ENCODE results near the gene TROAP.
"Not testable (repeated sequence)": the region's sequence is repeated elsewhere in the genome, so short reads cannot be mapped to it uniquely, and the experiment has no call there.

Gene TROAP

GRCh38 chr12:49330631-49331379 is 7.8 kb downstream of the TROAP start:
- no peak for DNase-seq (ENCODE audit: low spot score)

- peak; percentile 84 for DNase-seq (ENCODE audit: low spot score)
Measured at GRCh38 chr12:49331380-49332222, 8.5 kb downstream of the TROAP start.

- no peak for DNase-seq (ENCODE audit: low spot score)
Measured at GRCh38 chr12:49332441-49332861, 9.4 kb downstream of the TROAP start.

GRCh38 chr12:49332891-49333371 is 9.9 kb downstream of the TROAP start:
- no peak for DNase-seq (ENCODE audit: low spot score)

- not testable (repeated sequence) for DNase-seq (ENCODE audit: low spot score)
Measured at GRCh38 chr12:49333778-49334177, 10.7 kb downstream of the TROAP start.

GRCh38 chr12:49334226-49334625 is 11.2 kb downstream of the TROAP start:
- no peak for DNase-seq (ENCODE audit: low spot score)

- DNase-seq (ENCODE audit: low spot score), result no peak
Measured at GRCh38 chr12:49334681-49335080, 11.6 kb downstream of the TROAP start.

GRCh38 chr12:49335118-49335954 is 12.3 kb downstream of the TROAP start:
- no peak for DNase-seq (ENCODE audit: low spot score)

GRCh38 chr12:49335955-49336644 is 13.0 kb downstream of the TROAP start:
- no peak for DNase-seq (ENCODE audit: low spot score)

- peak; percentile 57 for DNase-seq (ENCODE audit: low spot score)
Measured at GRCh38 chr12:49336645-49337584, 13.9 kb downstream of the TROAP start, which contains the start of gene C1QL4. TSS of gene C1QL4 (minus strand) at chr12:49337188. CDS start at chr12:49336477, 711 bp downstream.

GRCh38 chr12:49338830-49339463 is 15.9 kb downstream of the TROAP start:
- no peak for DNase-seq (ENCODE audit: low spot score)

- DNase-seq (ENCODE audit: low spot score), result no peak
Measured at GRCh38 chr12:49339464-49339861, 16.4 kb downstream of the TROAP start.

- no peak for DNase-seq (ENCODE audit: low spot score)
Measured at GRCh38 chr12:49340095-49340870, 17.2 kb downstream of the TROAP start.

GRCh38 chr12:49340971-49341776 is 18.1 kb downstream of the TROAP start:
- DNase-seq (ENCODE audit: low spot score), result no peak

GRCh38 chr12:49341777-49342065 is 18.7 kb downstream of the TROAP start:
- no peak for DNase-seq (ENCODE audit: low spot score)

- peak; percentile 89 for DNase-seq (ENCODE audit: low spot score)
Measured at GRCh38 chr12:49342066-49342913, 19.2 kb downstream of the TROAP start.

Measured in cerebellar cortex (tissue), 1 donor.